ENCODE data around the gene SNX27.

- TF ChIP-seq, protein P1, sequence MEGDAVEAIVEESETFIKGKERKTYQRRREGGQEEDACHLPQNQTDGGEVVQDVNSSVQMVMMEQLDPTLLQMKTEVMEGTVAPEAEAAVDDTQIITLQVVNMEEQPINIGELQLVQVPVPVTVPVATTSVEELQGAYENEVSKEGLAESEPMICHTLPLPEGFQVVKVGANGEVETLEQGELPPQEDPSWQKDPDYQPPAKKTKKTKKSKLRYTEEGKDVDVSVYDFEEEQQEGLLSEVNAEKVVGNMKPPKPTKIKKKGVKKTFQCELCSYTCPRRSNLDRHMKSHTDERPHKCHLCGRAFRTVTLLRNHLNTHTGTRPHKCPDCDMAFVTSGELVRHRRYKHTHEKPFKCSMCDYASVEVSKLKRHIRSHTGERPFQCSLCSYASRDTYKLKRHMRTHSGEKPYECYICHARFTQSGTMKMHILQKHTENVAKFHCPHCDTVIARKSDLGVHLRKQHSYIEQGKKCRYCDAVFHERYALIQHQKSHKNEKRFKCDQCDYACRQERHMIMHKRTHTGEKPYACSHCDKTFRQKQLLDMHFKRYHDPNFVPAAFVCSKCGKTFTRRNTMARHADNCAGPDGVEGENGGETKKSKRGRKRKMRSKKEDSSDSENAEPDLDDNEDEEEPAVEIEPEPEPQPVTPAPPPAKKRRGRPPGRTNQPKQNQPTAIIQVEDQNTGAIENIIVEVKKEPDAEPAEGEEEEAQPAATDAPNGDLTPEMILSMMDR (tag by site-specific recombination; IDR thresholded peaks at IDR 0.05), result no peak
- TF ChIP-seq ZNF391 (tag by site-specific recombination; IDR thresholded peaks at IDR 0.05; ENCODE audit: borderline replicate concordance, low read depth) (no peak), RBAK (tag by site-specific recombination; IDR thresholded peaks at IDR 0.05) (no peak), ZNF169 (tag by site-specific recombination; IDR thresholded peaks at IDR 0.05) (no peak)
Measured at GRCh38 chr1:151584278-151584677, 27.6 kb upstream of the SNX27 start.
